Endodermal cell (in vitro differentiated cells): ENCODE data around the gene TRRAP. TPM values are rescaled to one million over a fixed set of nuclear protein-coding genes. Genes with fewer than 3 reads are reported as not detected.

Experiments used
- DNase-seq: peaks from one replicate; pipeline ENCODE4 v3.0.0-alpha.2; 2017
- H3K27ac ChIP-seq: 2 replicates; pipeline ENCODE4 v1.5.1; 2013; ENCODE audit warnings: mild to moderate bottlenecking, low read depth, low read length, moderate library complexity
- H3K27me3 ChIP-seq: 2 replicates; pipeline ENCODE4 v1.6.1; 2013; ENCODE audit warnings: mild to moderate bottlenecking, low read length, moderate library complexity; ENCODE audit not compliant: insufficient read depth, control insufficient read depth, poor library complexity, severe bottlenecking
- H3K36me3 ChIP-seq: 2 replicates; pipeline ENCODE4 v1.7.0; 2013; ENCODE audit warnings: mild to moderate bottlenecking, low read length, moderate library complexity; ENCODE audit not compliant: control insufficient read depth, insufficient read depth
- H3K4me1 ChIP-seq: one replicate; pipeline ENCODE4 v1.7.0; 2013; ENCODE audit warnings: low read length; ENCODE audit not compliant: control insufficient read depth, insufficient read depth
- H3K4me3 ChIP-seq: 2 replicates; pipeline ENCODE4 v1.5.1; 2013; ENCODE audit warnings: mild to moderate bottlenecking, low read length, moderate library complexity
- H3K9ac ChIP-seq: 2 replicates; pipeline ENCODE4 v1.6.1; 2013; ENCODE audit warnings: mild to moderate bottlenecking, low read length, moderate library complexity; ENCODE audit not compliant: poor library complexity, severe bottlenecking; ENCODE audit errors: extremely low read depth
- H3K9me3 ChIP-seq: 2 replicates; pipeline ENCODE4 v1.6.1; 2013; ENCODE audit warnings: mild to moderate bottlenecking, low read length, moderate library complexity; ENCODE audit not compliant: control insufficient read depth
- H3K27ac Mint-ChIP-seq: 2 replicates; pipeline ENCODE4 v1.8.0; 2020; ENCODE audit warnings: mixed read lengths
- H3K27me3 Mint-ChIP-seq: 2 replicates; pipeline ENCODE4 v1.8.0; 2021; ENCODE audit warnings: mild to moderate bottlenecking, mixed read lengths; ENCODE audit not compliant: insufficient read depth
- H3K36me3 Mint-ChIP-seq: 2 replicates; pipeline ENCODE4 v1.8.0; 2020; ENCODE audit warnings: low read depth, mixed read lengths
- H3K4me1 Mint-ChIP-seq: 2 replicates; pipeline ENCODE4 v1.8.0; 2020; ENCODE audit warnings: mixed read lengths
- H3K4me3 Mint-ChIP-seq: 2 replicates; pipeline ENCODE4 v1.8.0; 2020; ENCODE audit warnings: mild to moderate bottlenecking, moderate library complexity, mixed read lengths
- H3K9me3 Mint-ChIP-seq: 2 replicates; pipeline ENCODE4 v1.8.0; 2020; ENCODE audit warnings: mild to moderate bottlenecking, mixed read lengths
- WGBS, 2 experiments: methylation state at CpG; one replicate each; pipeline versions ENCODE4 v1.1.5 to v1.1.7; 2013; ENCODE audit warnings: missing lambda C conversion rate in 2 of 2, mixed read lengths in 1 of 2; ENCODE audit not compliant: insufficient coverage in 1 of 2, insufficient read length in 1 of 2; 5-methylcytosine and 5-hydroxymethylcytosine counted together
- total RNA-seq, 2 donors: library from RNA; stranded (reverse); fragmentation: NEBNext Ultra II Directional in 1 of 2; extraction: Animal tissue kit (Norgen Biotek cat#: 25700) in 1 of 2; gene quantifications; 2 replicates in 1 of 2; 3 replicates in 1 of 2; pipeline ENCODE4 v1.2.1, GENCODE V29; 2021
- TF ChIP-seq, protein P1 (sequence below): fragments of 200-600 bp; sonication (generic); conservative IDR thresholded peaks from 2 replicates; pipeline ENCODE4 v1.5.0; 2021; ENCODE audit warnings: antibody characterized with exemption, mild to moderate bottlenecking

The TRRAP gene
- total RNA-seq, 2 donors from 2014 or later, result 64.3 to 68.8 TPM

DNA sequence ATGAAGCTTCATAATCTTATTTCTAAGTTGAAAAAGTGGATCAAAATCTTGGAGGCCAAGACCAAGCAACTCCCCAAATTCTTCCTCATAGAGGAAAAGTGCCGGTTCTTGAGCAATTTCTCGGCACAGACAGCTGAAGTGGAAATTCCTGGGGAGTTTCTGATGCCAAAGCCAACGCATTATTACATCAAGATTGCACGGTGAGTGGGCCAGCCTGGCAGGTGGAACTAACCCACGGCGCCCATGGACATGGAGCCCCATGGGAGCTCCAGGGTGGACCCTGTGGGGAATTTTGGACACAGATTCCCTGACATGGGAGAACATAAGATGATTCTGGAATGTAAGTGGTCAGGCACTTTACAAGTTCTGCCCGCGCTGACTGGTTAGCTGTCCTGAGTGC, 125.9 kb downstream of the TRRAP start:
- Mint-ChIP-seq H3K36me3 (peaks cover 74% of the 10 kb centered on the region), H3K27ac (no peak overlapping the region), H3K4me3 (no peak overlapping the region), H3K4me1 (no peaks in the 10 kb centered on the region), H3K9me3 (no peaks in the 10 kb centered on the region), H3K27me3 (no peaks in the 10 kb centered on the region)
- H3K27ac ChIP-seq, result no peak overlapping the region
- no peaks in the 10 kb centered on the region for H3K27me3 ChIP-seq
- peak; percentile 26 for DNase-seq
- TF ChIP-seq, protein P1, sequence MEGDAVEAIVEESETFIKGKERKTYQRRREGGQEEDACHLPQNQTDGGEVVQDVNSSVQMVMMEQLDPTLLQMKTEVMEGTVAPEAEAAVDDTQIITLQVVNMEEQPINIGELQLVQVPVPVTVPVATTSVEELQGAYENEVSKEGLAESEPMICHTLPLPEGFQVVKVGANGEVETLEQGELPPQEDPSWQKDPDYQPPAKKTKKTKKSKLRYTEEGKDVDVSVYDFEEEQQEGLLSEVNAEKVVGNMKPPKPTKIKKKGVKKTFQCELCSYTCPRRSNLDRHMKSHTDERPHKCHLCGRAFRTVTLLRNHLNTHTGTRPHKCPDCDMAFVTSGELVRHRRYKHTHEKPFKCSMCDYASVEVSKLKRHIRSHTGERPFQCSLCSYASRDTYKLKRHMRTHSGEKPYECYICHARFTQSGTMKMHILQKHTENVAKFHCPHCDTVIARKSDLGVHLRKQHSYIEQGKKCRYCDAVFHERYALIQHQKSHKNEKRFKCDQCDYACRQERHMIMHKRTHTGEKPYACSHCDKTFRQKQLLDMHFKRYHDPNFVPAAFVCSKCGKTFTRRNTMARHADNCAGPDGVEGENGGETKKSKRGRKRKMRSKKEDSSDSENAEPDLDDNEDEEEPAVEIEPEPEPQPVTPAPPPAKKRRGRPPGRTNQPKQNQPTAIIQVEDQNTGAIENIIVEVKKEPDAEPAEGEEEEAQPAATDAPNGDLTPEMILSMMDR, result no peak
- WGBS, 2 experiments, result 95 to 100% methylated on average over 7 to 8 of the region's 8 CpGs
- H3K9me3 ChIP-seq, result no peaks in the 10 kb centered on the region
- no peak overlapping the region for H3K4me3 ChIP-seq
- H3K9ac ChIP-seq, result no peak overlapping the region
- H3K4me1 ChIP-seq, result no peaks in the 10 kb centered on the region
- H3K36me3 ChIP-seq, result peaks cover 75% of the 10 kb centered on the region

GRCh38 chr7:99004781-99005500, 126.6 kb downstream of the TRRAP start:
- H3K4me3 Mint-ChIP-seq, result no peak overlapping the region

GRCh38 chr7:99005776-99006175, 127.4 kb downstream of the TRRAP start:
- H3K9me3 Mint-ChIP-seq, result no peaks in the 10 kb centered on the region
- no peaks in the 10 kb centered on the region for H3K9me3 ChIP-seq
- H3K4me1 Mint-ChIP-seq, result no peaks in the 10 kb centered on the region
- TF ChIP-seq, protein P1, result no peak
- no peak overlapping the region for H3K9ac ChIP-seq
- no peak overlapping the region for H3K27ac Mint-ChIP-seq
- H3K36me3 ChIP-seq, result peaks cover 71% of the 10 kb centered on the region
- H3K27me3 Mint-ChIP-seq, result no peaks in the 10 kb centered on the region
- no peak overlapping the region for H3K4me3 Mint-ChIP-seq
- H3K27ac ChIP-seq, result no peak overlapping the region
- no peaks in the 10 kb centered on the region for H3K27me3 ChIP-seq
- DNase-seq, result peak; percentile 28
- no peaks in the 10 kb centered on the region for H3K4me1 ChIP-seq
- 96 to 98% methylated on average over 5 to 15 of the region's 15 CpGs for WGBS, 2 experiments
- H3K36me3 Mint-ChIP-seq, result peaks cover 79% of the 10 kb centered on the region
- H3K4me3 ChIP-seq, result no peak overlapping the region

More at GRCh38 chr7:99004781-99005500, 126.6 kb downstream of the TRRAP start:
- peak; percentile 33 for DNase-seq
- H3K9me3 Mint-ChIP-seq, result no peaks in the 10 kb centered on the region
- no peak overlapping the region for H3K4me3 ChIP-seq
- H3K36me3 Mint-ChIP-seq, result peaks cover 73% of the 10 kb centered on the region
- peaks cover 72% of the 10 kb centered on the region for H3K36me3 ChIP-seq
- H3K4me1 Mint-ChIP-seq, result no peaks in the 10 kb centered on the region
- no peak overlapping the region for H3K27ac ChIP-seq
- 94 to 98% methylated on average over 24 to 26 of the region's 26 CpGs for WGBS, 2 experiments
- no peak overlapping the region for H3K9ac ChIP-seq
- no peaks in the 10 kb centered on the region for H3K27me3 ChIP-seq
- no peak overlapping the region for H3K27ac Mint-ChIP-seq
- no peaks in the 10 kb centered on the region for H3K27me3 Mint-ChIP-seq
- TF ChIP-seq, protein P1, result no peak
- no peaks in the 10 kb centered on the region for H3K4me1 ChIP-seq
- no peaks in the 10 kb centered on the region for H3K9me3 ChIP-seq
